Epithelial cell of proximal tubule (primary cell): ENCODE measurements around the gene NCKAP5L. TPM values are rescaled to one million over a fixed set of nuclear protein-coding genes. Genes with fewer than 3 reads are reported as not detected.

Experiments
- DNase-seq: peaks from one replicate; pipeline ENCODE4 v3.0.0-alpha.2; 2011; ENCODE audit warnings: low read depth
- H3K4me3 ChIP-seq: 2 replicates; pipeline ENCODE4 v1.5.1; 2011; ENCODE audit warnings: low read depth, mild to moderate bottlenecking, low read length
- total RNA-seq: library from RNA; depleted of rRNA; stranded (reverse); fragments of >200 nt; gene quantifications from 2 replicates; pipeline ENCODE4 v1.2.3, GENCODE V29; 2015
- TF ChIP-seq, protein P1 (sequence below): conservative IDR thresholded peaks from 2 replicates; pipeline ENCODE4 v1.5.1; 2012; ENCODE audit warnings: low read depth, mild to moderate bottlenecking, low read length

NCKAP5L gene
- total RNA-seq, 1 donor from 2014 or later = 8.4 TPM

DNA sequence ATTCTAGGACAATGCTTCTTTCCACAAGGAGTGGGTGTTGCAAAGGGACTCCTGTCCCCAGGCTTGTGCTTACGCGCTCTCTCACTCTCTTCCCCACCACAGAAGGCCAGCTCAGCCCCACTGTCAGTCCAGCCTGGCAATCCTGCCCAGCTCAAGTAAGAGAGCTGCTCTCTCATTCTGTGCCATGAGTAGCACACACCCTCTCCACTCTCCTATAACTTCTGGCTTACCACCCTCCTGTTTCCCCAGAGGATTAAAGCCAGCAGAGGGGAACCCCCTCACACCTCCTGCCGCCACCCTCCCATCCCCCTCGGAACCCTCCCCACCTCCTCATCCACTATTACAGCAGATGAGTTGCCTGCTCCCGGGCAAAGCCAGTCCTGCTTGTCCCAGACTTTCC lies 17.1 kb downstream of the NCKAP5L start:
- TF ChIP-seq, protein P1, sequence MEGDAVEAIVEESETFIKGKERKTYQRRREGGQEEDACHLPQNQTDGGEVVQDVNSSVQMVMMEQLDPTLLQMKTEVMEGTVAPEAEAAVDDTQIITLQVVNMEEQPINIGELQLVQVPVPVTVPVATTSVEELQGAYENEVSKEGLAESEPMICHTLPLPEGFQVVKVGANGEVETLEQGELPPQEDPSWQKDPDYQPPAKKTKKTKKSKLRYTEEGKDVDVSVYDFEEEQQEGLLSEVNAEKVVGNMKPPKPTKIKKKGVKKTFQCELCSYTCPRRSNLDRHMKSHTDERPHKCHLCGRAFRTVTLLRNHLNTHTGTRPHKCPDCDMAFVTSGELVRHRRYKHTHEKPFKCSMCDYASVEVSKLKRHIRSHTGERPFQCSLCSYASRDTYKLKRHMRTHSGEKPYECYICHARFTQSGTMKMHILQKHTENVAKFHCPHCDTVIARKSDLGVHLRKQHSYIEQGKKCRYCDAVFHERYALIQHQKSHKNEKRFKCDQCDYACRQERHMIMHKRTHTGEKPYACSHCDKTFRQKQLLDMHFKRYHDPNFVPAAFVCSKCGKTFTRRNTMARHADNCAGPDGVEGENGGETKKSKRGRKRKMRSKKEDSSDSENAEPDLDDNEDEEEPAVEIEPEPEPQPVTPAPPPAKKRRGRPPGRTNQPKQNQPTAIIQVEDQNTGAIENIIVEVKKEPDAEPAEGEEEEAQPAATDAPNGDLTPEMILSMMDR = no peak
- no peak overlapping the region for H3K4me3 ChIP-seq
- no peak for DNase-seq

DNA sequence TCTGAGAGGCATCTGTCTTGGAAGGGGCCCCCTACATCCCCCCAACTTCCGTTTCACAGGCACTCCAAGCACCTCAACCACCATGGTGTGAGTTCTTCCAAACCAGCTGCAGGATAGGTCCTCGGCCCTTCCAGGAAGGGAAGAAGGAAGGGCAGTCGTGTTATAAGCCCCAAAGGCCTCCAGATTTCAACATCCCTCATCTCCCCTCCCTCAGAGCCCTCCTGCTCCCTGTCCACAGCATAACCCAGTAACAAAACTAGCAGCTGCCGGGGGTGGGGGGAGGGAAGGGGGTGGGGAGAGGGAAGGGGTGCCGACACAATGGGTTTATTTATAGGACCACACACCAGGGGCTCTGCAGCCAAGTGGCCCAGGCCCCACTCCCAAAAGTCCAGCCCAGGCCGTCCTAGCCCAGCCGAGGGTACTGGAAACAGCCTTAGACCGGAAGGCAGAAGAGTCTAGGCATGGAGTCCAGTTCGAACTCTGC lies 18.3 kb downstream of the NCKAP5L start:
- H3K4me3 ChIP-seq = no peak overlapping the region
- TF ChIP-seq, protein P1 = no peak
- DNase-seq = no peak

DNA sequence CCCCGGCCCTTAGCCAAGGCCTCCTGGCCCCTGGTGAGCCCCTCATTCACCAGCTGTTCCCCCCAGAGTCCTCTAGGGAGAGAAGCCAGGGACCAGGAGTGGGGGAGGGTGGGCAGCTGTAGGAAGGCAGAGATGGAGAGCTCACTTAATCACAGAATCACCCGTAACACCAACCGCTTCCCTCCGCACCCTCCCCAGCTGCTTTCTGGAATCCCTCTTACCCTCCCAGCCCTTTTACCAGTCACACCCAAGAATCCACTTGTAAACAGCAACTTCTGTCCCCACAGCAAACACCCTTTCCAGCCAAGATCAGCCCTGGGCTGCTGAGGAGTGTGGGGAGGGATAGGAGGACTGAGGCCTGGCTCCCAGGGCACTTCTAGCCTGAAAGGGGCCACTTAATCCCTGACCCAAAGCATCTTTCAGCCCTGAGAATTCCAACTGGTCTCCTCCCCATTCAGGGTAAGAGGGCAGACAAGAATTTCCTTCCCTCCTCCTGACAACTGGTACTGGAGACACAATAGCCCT lies 18.8 kb downstream of the NCKAP5L start:
- TF ChIP-seq, protein P1 = no peak
- no peak overlapping the region for H3K4me3 ChIP-seq
- no peak for DNase-seq

DNA sequence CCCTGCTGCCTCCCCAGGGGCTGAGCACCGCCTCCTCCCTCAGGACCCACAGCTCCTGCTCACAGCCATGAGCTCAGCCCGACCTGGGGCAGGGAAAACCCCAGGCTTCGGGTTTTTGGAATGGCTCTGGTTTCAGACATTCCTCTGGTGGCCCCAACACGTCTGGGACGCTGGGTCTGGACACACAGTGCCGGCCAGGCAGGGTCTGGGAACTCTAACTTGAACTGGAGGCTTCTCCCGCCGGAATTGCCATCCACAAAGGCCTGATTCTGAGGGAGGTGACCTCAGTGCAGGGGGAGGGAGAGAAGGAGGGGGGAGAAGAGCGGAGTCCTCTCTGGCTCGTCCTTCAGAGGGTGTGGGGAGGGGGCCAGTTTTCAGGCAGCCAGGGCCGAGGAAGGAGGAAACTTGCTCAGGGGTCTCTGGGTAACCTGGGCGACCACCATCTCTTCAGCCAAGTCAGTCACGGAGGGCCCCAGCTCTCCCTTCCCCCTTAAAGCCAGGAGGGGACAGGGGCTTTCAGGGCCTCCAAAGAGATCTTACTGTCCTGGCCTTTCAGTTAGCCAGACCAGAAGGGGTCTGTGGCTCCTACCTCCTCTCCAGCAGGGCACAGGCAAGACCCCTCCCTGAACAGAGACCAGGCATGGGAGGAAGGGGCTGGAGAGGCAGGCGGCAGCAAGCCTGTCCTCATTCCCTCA lies 19.4 kb downstream of the NCKAP5L start:
- H3K4me3 ChIP-seq = no peak overlapping the region
- TF ChIP-seq, protein P1 = no peak
- no peak for DNase-seq

DNA sequence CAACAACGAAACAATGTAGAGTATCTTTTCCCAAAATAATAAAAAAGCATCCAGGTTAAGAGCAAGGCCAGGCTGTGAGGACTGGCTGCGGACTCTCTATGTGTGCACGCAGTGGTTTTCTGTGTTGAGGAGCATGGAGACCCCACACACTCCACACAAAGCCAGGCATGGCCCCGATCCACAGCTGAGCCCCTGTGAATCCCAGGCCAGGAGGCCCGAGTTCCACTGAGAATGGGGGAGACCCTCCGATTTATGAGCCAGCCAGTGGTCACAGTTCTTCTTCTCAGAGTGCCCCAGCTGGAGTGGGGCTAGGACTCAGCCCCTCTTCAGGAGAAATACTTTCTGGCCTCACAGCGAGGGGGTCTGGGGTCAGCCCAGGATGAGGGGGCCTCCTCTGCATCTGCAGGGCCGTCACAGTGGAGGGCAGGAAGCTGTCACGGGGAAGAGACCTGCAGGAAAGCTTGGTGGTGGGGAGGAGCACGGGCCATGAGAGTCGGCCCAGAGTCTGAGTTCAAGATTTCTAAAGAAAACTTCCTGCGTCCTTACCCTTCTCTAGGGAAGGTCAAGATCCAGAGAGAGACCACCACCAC lies 20.1 kb downstream of the NCKAP5L start:
- no peak overlapping the region for H3K4me3 ChIP-seq
- DNase-seq = no peak
- TF ChIP-seq, protein P1 = no peak

DNA sequence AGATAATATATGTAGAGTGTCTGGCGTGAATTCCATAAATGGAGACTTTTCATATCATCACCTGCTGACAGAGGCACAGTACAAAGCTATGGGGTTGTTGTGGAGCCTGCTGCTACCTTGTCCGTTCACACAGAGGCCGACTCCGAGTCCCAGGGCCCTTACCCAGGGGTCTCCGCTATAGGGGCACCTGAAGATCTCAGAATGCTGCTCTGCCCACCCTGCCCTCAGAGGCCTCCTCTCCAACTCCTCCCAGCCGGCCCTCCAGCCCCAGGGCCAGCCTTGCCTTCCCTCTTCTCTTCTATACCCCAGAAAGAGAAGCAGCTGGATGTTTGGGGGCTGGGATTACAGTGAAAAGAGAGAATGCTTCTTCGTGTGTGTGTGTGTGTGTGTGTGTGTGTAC lies 21.3 kb downstream of the NCKAP5L start:
- no peak overlapping the region for H3K4me3 ChIP-seq
- TF ChIP-seq, protein P1 = no peak
- DNase-seq = no peak

DNA sequence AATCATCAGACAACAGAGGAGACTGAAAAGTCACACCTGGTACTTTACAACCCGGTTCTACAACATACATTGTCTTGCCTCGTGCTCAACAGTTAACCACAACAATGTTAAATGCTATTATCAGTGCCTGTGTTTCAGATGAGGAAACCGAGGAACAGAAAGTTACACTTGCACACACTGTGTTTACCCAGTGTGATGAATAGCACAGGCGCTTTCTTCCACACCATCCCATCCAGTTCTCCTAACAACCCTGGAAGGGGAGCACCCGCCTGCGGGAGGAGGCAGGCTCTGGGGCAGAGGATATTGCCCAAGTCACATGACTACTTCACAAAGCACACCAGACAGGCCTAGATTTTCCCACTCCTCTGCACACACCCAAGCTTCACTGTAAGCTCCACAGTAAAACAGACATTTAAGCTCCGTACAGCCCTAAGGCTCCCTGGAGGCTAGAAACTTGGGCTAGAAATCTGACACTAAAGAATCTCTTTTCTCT lies 21.8 kb downstream of the NCKAP5L start:
- DNase-seq = no peak
- no peak overlapping the region for H3K4me3 ChIP-seq
- TF ChIP-seq, protein P1 = no peak
